Measurements from ENCODE around the gene SCARB1.

GRCh38 chr12:124742111-124742510 lies 121.6 kb downstream of the SCARB1 start:
- TF ChIP-seq EZH2 (IDR thresholded peaks at IDR 0.05; ENCODE audit: insufficient read depth, poor library complexity, severe bottlenecking) (no peak), EZH2phosphoT487 (IDR thresholded peaks at IDR 0.05; ENCODE audit: insufficient read depth, low read depth) (no peak)
